CD4-positive, alpha-beta memory T cell (primary cell): Measurements from ENCODE around the gene ARF1. TPM values are rescaled to one million over a fixed set of nuclear protein-coding genes. Genes with fewer than 3 reads are reported as not detected.

Experiments
- CTCF ChIA-PET: fragments of 350-600 bp; sonication (Branson Sonifier 250); formaldehyde crosslinking; loops from one replicate; lab custom pipeline; 2021; ENCODE audit warnings: inconsistent platforms; ENCODE audit not compliant: partially characterized antibody; lab: Charles Lee
- POLR2A ChIA-PET: fragments of 350-600 bp; sonication (Branson Sonifier 250); formaldehyde crosslinking; loops from one replicate; lab custom pipeline; 2021; ENCODE audit not compliant: partially characterized antibody; lab: Charles Lee
- DNase-seq, 5 donors: peaks; one replicate each; pipeline versions ENCODE4 v3.0.0 to v3.0.0-alpha.2; 2020 to 2022; ENCODE audit warnings: mixed read lengths in 1 of 5
- H3K27ac ChIP-seq: one replicate; pipeline ENCODE4 v1.7.0; 2013; ENCODE audit warnings: low read depth, low read length
- H3K27me3 ChIP-seq: 2 replicates; pipeline ENCODE4 v1.7.0; 2013; ENCODE audit warnings: mild to moderate bottlenecking, low read length, moderate library complexity; ENCODE audit not compliant: insufficient read depth
- H3K36me3 ChIP-seq: 2 replicates; pipeline ENCODE4 v1.7.0; 2013; ENCODE audit warnings: mild to moderate bottlenecking, low read length, moderate library complexity; ENCODE audit not compliant: insufficient read depth
- H3K4me1 ChIP-seq: 2 replicates; pipeline ENCODE4 v1.7.0; 2013; ENCODE audit warnings: mild to moderate bottlenecking, low read length, moderate library complexity; ENCODE audit not compliant: insufficient read depth
- H3K4me3 ChIP-seq, 2 donors: one replicate each; pipeline ENCODE4 v1.7.0; 2013; ENCODE audit warnings: low read length in 2 of 2, mild to moderate bottlenecking in 1 of 2
- H3K9me3 ChIP-seq, 2 donors: one replicate each; pipeline ENCODE4 v1.7.0; 2013; ENCODE audit warnings: low read length in 2 of 2, control low read depth in 1 of 2; ENCODE audit not compliant: control insufficient read depth in 1 of 2
- H3K27ac Mint-ChIP-seq, 7 donors: one replicate each; pipeline ENCODE4 v1.8.0; 2020 to 2021; ENCODE audit warnings: mixed read lengths in 7 of 7, mild to moderate bottlenecking in 6 of 7, inconsistent platforms in 3 of 7, moderate library complexity in 3 of 7
- H3K27me3 Mint-ChIP-seq, 2 donors: one replicate each; pipeline ENCODE4 v1.8.0; 2020 to 2021; ENCODE audit warnings: mixed read lengths in 2 of 2
- H3K36me3 Mint-ChIP-seq, 2 donors: one replicate each; pipeline ENCODE4 v1.8.0; 2020 to 2021; ENCODE audit warnings: mixed read lengths in 2 of 2, inconsistent platforms in 1 of 2, mild to moderate bottlenecking in 1 of 2
- H3K4me1 Mint-ChIP-seq, 4 donors: one replicate each; pipeline ENCODE4 v1.8.0; 2020 to 2021; ENCODE audit warnings: mixed read lengths in 4 of 4, mild to moderate bottlenecking in 1 of 4
- H3K4me3 Mint-ChIP-seq, 8 donors: one replicate each; pipeline ENCODE4 v1.8.0; 2020 to 2021; ENCODE audit warnings: mixed read lengths in 8 of 8, mild to moderate bottlenecking in 7 of 8, moderate library complexity in 6 of 8, inconsistent platforms in 3 of 8
- H3K9me3 Mint-ChIP-seq, 8 donors: one replicate each; pipeline ENCODE4 v1.8.0; 2020 to 2021; ENCODE audit warnings: mixed read lengths in 8 of 8, mild to moderate bottlenecking in 5 of 8, inconsistent platforms in 3 of 8, moderate library complexity in 1 of 8
- intact Hi-C: fragments of 100-400 bp; cut with micrococcal nuclease; formaldehyde crosslinking; loops from one replicate; pipeline ENCODE4 v1.15.1; 2023
- polyA plus RNA-seq, 2 donors: library from polyadenylated mRNA; unstranded; fragments of 300-500 nt; fragmentation: Illumina TruSeq; gene quantifications; one replicate each; pipeline ENCODE4 v1.2.3, GENCODE V29; 2021
- total RNA-seq, 2 experiments: library from RNA; stranded (reverse); gene quantifications; one replicate each; pipeline ENCODE4 v1.2.3, GENCODE V29; 2021

ARF1 gene
- total and polyA plus RNA-seq, 4 experiments from 2014 or later = 265 to 600 (median 382) TPM

- intact Hi-C loops = loop anchor here (10.0 kb wide), 2 partner anchors 320 to 1540 kb away; partner anchors contain the start of genes TAF5L and URB2
- H3K4me3 ChIP-seq = peak overlapping the region; percentile 80 to 97
- peak overlapping the region; percentile 95 to 99 (median 97) for H3K27ac Mint-ChIP-seq
- H3K4me1 Mint-ChIP-seq = peaks cover 53 to 74% (median 62%) of the 10 kb centered on the region in 4 donors
- ChIA-PET POLR2A (interaction anchor here (1.2 to 11.9 kb wide), 6 partner anchors 12 to 82 kb away, joined by 4 to 146 read pairs (median 14); partner anchors contain the start of genes C1orf35, GUK1, IBA57 and MRPL55), CTCF (interaction anchor here (0.9 to 1.6 kb wide), 5 partner anchors 14 to 84 kb away, joined by 3 to 5 read pairs (median 4); no protein-coding TSS in a partner anchor)
- H3K9me3 Mint-ChIP-seq = no peaks in the 10 kb centered on the region
- H3K9me3 ChIP-seq = no peaks in the 10 kb centered on the region
- no peaks in the 10 kb centered on the region for H3K27me3 ChIP-seq
- H3K4me3 Mint-ChIP-seq = peak overlapping the region; percentile 90 to 96 (median 94)
- no peaks in the 10 kb centered on the region for H3K27me3 Mint-ChIP-seq
- H3K36me3 Mint-ChIP-seq = peaks cover 13 to 45% of the 10 kb centered on the region in 2 donors
- peak overlapping the region; percentile 97 for H3K27ac ChIP-seq
- H3K4me1 ChIP-seq = peaks cover 73% of the 10 kb centered on the region
- DNase-seq = no peak
- H3K36me3 ChIP-seq = peaks cover 6% of the 10 kb centered on the region
These were observed 1.8 kb downstream of the ARF1 start for GRCh38 chr1:228084325-228084724.

- ChIA-PET CTCF (interaction anchor here (0.9 to 1.2 kb wide), 3 partner anchors 13 to 85 kb away, joined by 3 to 5 read pairs (median 3); no protein-coding TSS in a partner anchor), POLR2A (interaction anchor here (2.2 to 11.9 kb wide), 3 partner anchors 11 to 81 kb away, joined by 11 to 146 read pairs (median 15); partner anchors contain the start of genes GUK1 and IBA57)
- peaks cover 13 to 44% of the 10 kb centered on the region in 2 donors for H3K36me3 Mint-ChIP-seq
- Histone ChIP-seq H3K27ac (peak overlapping the region; percentile 97), H3K36me3 (peaks cover 6% of the 10 kb centered on the region), H3K4me3 (peak overlapping the region; percentile 80 to 97), H3K4me1 (peaks cover 78% of the 10 kb centered on the region), H3K27me3 (no peaks in the 10 kb centered on the region), H3K9me3 (no peaks in the 10 kb centered on the region)
- H3K27ac Mint-ChIP-seq = peak overlapping the region; percentile 95 to 99 (median 97)
- peaks cover 55 to 76% (median 66%) of the 10 kb centered on the region in 4 donors for H3K4me1 Mint-ChIP-seq
- intact Hi-C loops = loop anchor here (10.0 kb wide), 2 partner anchors 320 to 1540 kb away; partner anchors contain the start of genes TAF5L and URB2
- peak overlapping the region; percentile 90 to 96 (median 94) for H3K4me3 Mint-ChIP-seq
- H3K27me3 Mint-ChIP-seq = no peaks in the 10 kb centered on the region
- no peak for DNase-seq
- H3K9me3 Mint-ChIP-seq = no peaks in the 10 kb centered on the region
These were observed 2.3 kb downstream of the ARF1 start for GRCh38 chr1:228084797-228085196.

GRCh38 chr1:228085287-228085951, 2.9 kb downstream of the ARF1 start:
- intact Hi-C loops = loop anchor here (10.0 kb wide), 2 partner anchors 321 to 1539 kb away; partner anchors contain the start of genes TAF5L and URB2
- H3K4me3 Mint-ChIP-seq = peak overlapping the region; percentile 90 to 96 (median 94)
- no peaks in the 10 kb centered on the region for H3K9me3 ChIP-seq
- H3K4me1 ChIP-seq = peaks cover 79% of the 10 kb centered on the region
- H3K36me3 Mint-ChIP-seq = peaks cover 13 to 47% of the 10 kb centered on the region in 2 donors
- H3K27me3 Mint-ChIP-seq = no peaks in the 10 kb centered on the region
- peaks cover 59 to 82% (median 71%) of the 10 kb centered on the region in 4 donors for H3K4me1 Mint-ChIP-seq
- H3K36me3 ChIP-seq = peaks cover 6% of the 10 kb centered on the region
- ChIA-PET POLR2A (interaction anchor here (2.2 to 11.9 kb wide), 3 partner anchors 11 to 80 kb away, joined by 11 to 146 read pairs (median 15); partner anchors contain the start of genes GUK1 and IBA57), CTCF (no interaction called here)
- no peaks in the 10 kb centered on the region for H3K27me3 ChIP-seq
- DNase-seq = no peak
- no peaks in the 10 kb centered on the region for H3K9me3 Mint-ChIP-seq
- peak overlapping the region; percentile 97 for H3K27ac ChIP-seq
- H3K27ac Mint-ChIP-seq = peak overlapping the region; percentile 93 to 99 (median 97)
- H3K4me3 ChIP-seq = peak overlapping the region; percentile 80 to 97

- peak in 1 of 5 donors; percentile 59 for DNase-seq
- Mint-ChIP-seq H3K27ac (peak overlapping the region; percentile 78 to 99 (median 93)), H3K4me1 (peaks cover 76 to 96% (median 88%) of the 10 kb centered on the region in 4 donors), H3K27me3 (no peaks in the 10 kb centered on the region), H3K9me3 (no peaks in the 10 kb centered on the region), H3K4me3 (peak overlapping the region in 7 of 8 donors; percentile 76 to 90 (median 83)), H3K36me3 (peaks cover 23 to 66% of the 10 kb centered on the region in 2 donors)
- ChIA-PET CTCF (interaction anchor here (1.6 kb wide), 1 partner anchor 78 kb away, joined by 4 read pairs; no protein-coding TSS in a partner anchor), POLR2A (interaction anchor here (11.9 kb wide), 1 partner anchor 8 kb away, joined by 146 read pairs; no protein-coding TSS in a partner anchor)
- intact Hi-C loops = loop anchor here (10.0 kb wide), 2 partner anchors 323 to 1537 kb away; partner anchors contain the start of genes TAF5L and URB2
- peaks cover 12% of the 10 kb centered on the region for H3K36me3 ChIP-seq
- no peak overlapping the region for H3K4me3 ChIP-seq
- no peaks in the 10 kb centered on the region for H3K27me3 ChIP-seq
- H3K9me3 ChIP-seq = no peaks in the 10 kb centered on the region
- peaks cover 93% of the 10 kb centered on the region for H3K4me1 ChIP-seq
- peak overlapping the region; percentile 46 for H3K27ac ChIP-seq
These were observed 5.3 kb downstream of the ARF1 start for GRCh38 chr1:228087771-228088251.

GRCh38 chr1:228088586-228089498, 6.3 kb downstream of the ARF1 start:
- H3K27me3 Mint-ChIP-seq = no peaks in the 10 kb centered on the region
- ChIA-PET POLR2A (interaction anchor here (1.1 to 11.9 kb wide), 2 partner anchors 7 to 78 kb away, joined by 4 to 146 read pairs; no protein-coding TSS in a partner anchor), CTCF (interaction anchor here (0.7 to 1.6 kb wide), 2 partner anchors 77 to 260 kb away, joined by 3 to 4 read pairs; no protein-coding TSS in a partner anchor)
- peaks cover 21 to 58% of the 10 kb centered on the region in 2 donors for H3K36me3 Mint-ChIP-seq
- Histone ChIP-seq H3K4me3 (no peak overlapping the region), H3K36me3 (peaks cover 12% of the 10 kb centered on the region), H3K27ac (peak overlapping the region; percentile 45), H3K4me1 (peaks cover 91% of the 10 kb centered on the region), H3K9me3 (no peaks in the 10 kb centered on the region), H3K27me3 (no peaks in the 10 kb centered on the region)
- no peaks in the 10 kb centered on the region for H3K9me3 Mint-ChIP-seq
- peaks cover 74 to 96% (median 86%) of the 10 kb centered on the region in 4 donors for H3K4me1 Mint-ChIP-seq
- intact Hi-C loops = loop anchor here (10.0 kb wide), 2 partner anchors 324 to 1536 kb away; partner anchors contain the start of genes TAF5L and URB2
- peak overlapping the region; percentile 72 to 90 (median 80) for H3K4me3 Mint-ChIP-seq
- peak overlapping the region; percentile 86 to 99 (median 95) for H3K27ac Mint-ChIP-seq
- DNase-seq = no peak
